NB4 (cell line): ENCODE results near the gene BAIAP2.

Experiments used
- DNase-seq: peaks from one replicate; pipeline ENCODE4 v3.0.0; 2010; ENCODE audit warnings: low read depth
- H3K4me3 ChIP-seq: one replicate; pipeline ENCODE4 v1.5.1; 2011; ENCODE audit warnings: mild to moderate bottlenecking, low read depth, low read length, moderate library complexity
- CTCF ChIP-seq: IDR thresholded peaks from one replicate; pipeline ENCODE4 v1.5.1; 2012; ENCODE audit warnings: low read depth, low read length
- MYC ChIP-seq: IDR thresholded peaks from 2 replicates; pipeline ENCODE4 v1.6.1; 2011; ENCODE audit warnings: low read depth, low read length
- POLR2A ChIP-seq: IDR thresholded peaks from 2 replicates; pipeline ENCODE4 v1.6.1; 2011; ENCODE audit warnings: mild to moderate bottlenecking; ENCODE audit not compliant: insufficient read length; ENCODE audit errors: extremely low read depth
- TF ChIP-seq, protein P1 (sequence below): IDR thresholded peaks from 2 replicates; pipeline ENCODE4 v1.6.1; 2011; ENCODE audit warnings: low read depth, low read length

Gene BAIAP2

GRCh38 chr17:81113158-81113724 lies 78.3 kb downstream of the BAIAP2 start:
- TF ChIP-seq CTCF, result no peak
- no peak for TF ChIP-seq MYC
- TF ChIP-seq, protein P1, sequence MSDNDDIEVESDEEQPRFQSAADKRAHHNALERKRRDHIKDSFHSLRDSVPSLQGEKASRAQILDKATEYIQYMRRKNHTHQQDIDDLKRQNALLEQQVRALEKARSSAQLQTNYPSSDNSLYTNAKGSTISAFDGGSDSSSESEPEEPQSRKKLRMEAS, result no peak
- TF ChIP-seq POLR2A, result no peak
- DNase-seq, result no peak
- H3K4me3 ChIP-seq, result no peak overlapping the region

- no peak for DNase-seq
- TF ChIP-seq CTCF, result no peak
Observed at GRCh38 chr17:81114351-81115093, 79.6 kb downstream of the BAIAP2 start.

DNA sequence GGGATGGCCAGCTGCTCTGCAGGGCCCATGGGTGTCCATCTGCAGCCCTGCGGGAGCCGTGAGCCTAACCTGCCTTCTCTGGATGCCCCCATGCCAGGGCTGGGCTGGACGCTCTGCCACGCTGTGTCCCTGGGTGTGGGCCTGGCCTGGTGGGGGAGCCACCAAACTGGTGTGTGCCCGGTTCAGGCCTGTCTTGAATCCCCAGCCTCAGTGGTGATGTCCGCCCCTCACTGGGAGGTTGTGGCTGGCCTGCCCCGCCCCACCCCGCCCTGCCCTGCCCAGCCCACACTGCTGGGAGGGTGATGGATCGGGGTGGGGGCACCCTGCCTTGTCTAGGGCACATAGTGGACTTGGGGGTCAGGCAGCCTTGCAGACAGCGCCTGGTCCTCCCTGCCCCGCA lies 80.3 kb downstream of the BAIAP2 start:
- TF ChIP-seq CTCF (no peak), POLR2A (no peak), MYC (no peak)
- TF ChIP-seq, protein P1, result no peak
- DNase-seq, result no peak
- no peak overlapping the region for H3K4me3 ChIP-seq

More at GRCh38 chr17:81114351-81115093, 79.6 kb downstream of the BAIAP2 start:
- H3K4me3 ChIP-seq, result no peak overlapping the region

DNA sequence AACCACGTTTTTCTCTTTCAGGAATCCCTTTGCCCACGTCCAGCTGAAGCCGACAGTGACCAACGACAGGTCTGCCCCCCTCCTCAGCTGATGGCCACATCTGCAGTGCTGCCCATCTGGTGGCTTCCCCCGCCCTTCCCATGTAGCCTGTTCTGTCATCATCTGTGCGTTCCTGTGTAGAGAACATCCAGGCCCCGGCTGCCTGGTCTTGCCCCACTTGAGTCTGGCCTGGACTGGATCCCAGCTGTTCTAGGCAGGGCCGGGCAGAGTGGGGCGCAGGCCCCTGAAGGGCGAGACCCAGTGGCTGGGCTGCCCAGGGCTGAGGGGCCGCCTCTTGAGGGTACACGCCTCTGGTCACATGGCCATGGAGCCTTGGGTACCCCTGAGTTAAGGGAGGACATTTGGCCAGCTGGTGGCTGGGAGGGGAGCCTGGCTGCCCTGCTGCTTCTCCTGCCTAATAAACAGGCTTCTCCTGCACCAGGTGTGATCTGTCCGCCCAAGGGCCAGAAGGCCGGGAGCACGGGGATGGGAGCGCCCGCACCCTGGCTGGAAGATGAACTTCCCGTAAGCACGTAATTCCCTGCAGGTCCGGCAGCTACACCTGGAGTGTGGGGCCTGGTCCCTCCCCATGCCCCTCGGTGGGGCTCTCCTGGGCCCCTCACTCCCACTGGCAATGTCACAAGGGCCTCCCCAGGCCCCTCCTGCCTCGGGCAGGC lies 81.0 kb downstream of the BAIAP2 start:
- no peak for DNase-seq
- TF ChIP-seq POLR2A, result no peak
- no peak for TF ChIP-seq CTCF
- TF ChIP-seq, protein P1, result no peak
- TF ChIP-seq MYC, result no peak

DNA sequence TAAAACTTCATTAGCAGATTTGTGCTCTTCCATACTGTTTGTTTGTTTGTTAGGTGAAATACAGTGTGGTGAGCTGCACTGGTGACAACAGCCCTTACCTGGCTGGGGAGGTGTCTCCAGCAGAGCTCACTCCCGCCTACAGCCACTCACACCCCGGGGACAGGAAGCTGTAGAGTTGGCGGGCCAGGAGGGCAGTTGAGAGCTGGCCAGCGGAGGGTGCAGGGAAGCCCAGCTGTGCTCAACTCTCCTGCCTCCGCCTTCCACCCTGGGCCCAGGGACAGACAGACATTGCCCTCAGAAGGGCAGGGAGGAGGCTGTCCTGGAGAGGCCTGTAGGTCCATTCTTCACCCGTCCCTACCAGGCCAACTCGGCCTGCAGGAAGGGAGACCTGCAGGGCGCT lies 81.8 kb downstream of the BAIAP2 start:
- TF ChIP-seq POLR2A (no peak), CTCF (no peak), MYC (no peak)
- TF ChIP-seq, protein P1, result no peak
- no peak for DNase-seq

More for the DNA sequence above, 81.0 kb downstream of the BAIAP2 start:
- H3K4me3 ChIP-seq, result no peak overlapping the region

More for the DNA sequence above, 81.8 kb downstream of the BAIAP2 start:
- no peak overlapping the region for H3K4me3 ChIP-seq
